GM23338 (cell line): ENCODE results near the gene B4GALT6. TPM values are rescaled to one million over a fixed set of nuclear protein-coding genes. Genes with fewer than 3 reads are reported as not detected.

ENCODE experiments used
- ATAC-seq: fragments of 200-7000 bp; cut with Tn5 transposase; 3 replicates; pipeline ENCODE4 v1.9.1; 2020
- DNase-seq: peaks from one replicate; pipeline ENCODE4 v3.0.0-alpha.2; 2015; ENCODE audit warnings: low spot score
- H2AFZ ChIP-seq: fragments of 200-600 bp; sonication (generic); 2 replicates; pipeline ENCODE4 v1.8.0; 2016; ENCODE audit warnings: antibody characterized with exemption, mild to moderate bottlenecking, moderate library complexity
- H3F3A ChIP-seq: fragments of 200-600 bp; sonication (generic); replicated peaks from 2 replicates; pipeline ENCODE4 v1.8.0; 2017; ENCODE audit warnings: antibody characterized with exemption, mixed run types, low read depth
- H3K27ac ChIP-seq: fragments of 200-600 bp; sonication (generic); 2 replicates; pipeline ENCODE4 v1.6.1; 2016; ENCODE audit warnings: low read depth
- H3K27me3 ChIP-seq: fragments of 200-600 bp; sonication (generic); 2 replicates; pipeline ENCODE4 v1.8.0; 2016; ENCODE audit warnings: mild to moderate bottlenecking, mixed run types, moderate library complexity; ENCODE audit not compliant: insufficient read depth
- H3K36me3 ChIP-seq: fragments of 200-600 bp; sonication (generic); 2 replicates; pipeline ENCODE4 v1.8.0; 2016; ENCODE audit warnings: mild to moderate bottlenecking; ENCODE audit not compliant: insufficient read depth
- H3K4me1 ChIP-seq: fragments of 200-600 bp; sonication (generic); 2 replicates; pipeline ENCODE4 v1.8.0; 2016; ENCODE audit warnings: mild to moderate bottlenecking, moderate library complexity; ENCODE audit not compliant: insufficient read depth
- H3K4me2 ChIP-seq: fragments of 200-600 bp; sonication (generic); 2 replicates; pipeline ENCODE4 v1.7.1; 2017; ENCODE audit warnings: mixed run types
- H3K4me3 ChIP-seq: fragments of 200-600 bp; sonication (generic); 2 replicates; pipeline ENCODE4 v1.6.1; 2016; ENCODE audit warnings: mixed run types
- H3K79me2 ChIP-seq: fragments of 200-600 bp; sonication (generic); replicated peaks from 2 replicates; pipeline ENCODE4 v1.8.0; 2017; ENCODE audit warnings: mild to moderate bottlenecking; ENCODE audit not compliant: insufficient read depth
- H3K9me2 ChIP-seq: fragments of 200-600 bp; sonication (generic); 2 replicates; pipeline ENCODE4 v1.8.0; 2017; ENCODE audit not compliant: insufficient read depth
- H4K20me1 ChIP-seq: fragments of 200-600 bp; sonication (generic); replicated peaks from 2 replicates; pipeline ENCODE4 v1.8.0; 2017; ENCODE audit warnings: mild to moderate bottlenecking; ENCODE audit not compliant: insufficient read depth
- H3K27ac Mint-ChIP-seq: 2 replicates; pipeline ENCODE4 v1.8.0; 2020; ENCODE audit warnings: inconsistent platforms, mild to moderate bottlenecking, moderate library complexity, mixed read lengths
- H3K27me3 Mint-ChIP-seq: 3 replicates; pipeline ENCODE4 v1.8.0; 2022; ENCODE audit warnings: low read depth, mild to moderate bottlenecking, moderate library complexity, mixed read lengths, inconsistent platforms; ENCODE audit not compliant: insufficient read depth, poor library complexity
- H3K36me3 Mint-ChIP-seq: 3 replicates; pipeline ENCODE4 v1.8.0; 2021; ENCODE audit warnings: low read depth, mild to moderate bottlenecking, inconsistent platforms, moderate library complexity, mixed read lengths
- H3K4me1 Mint-ChIP-seq: 3 replicates; pipeline ENCODE4 v1.8.0; 2020; ENCODE audit warnings: mild to moderate bottlenecking, inconsistent platforms, mixed read lengths
- H3K4me3 Mint-ChIP-seq: 3 replicates; pipeline ENCODE4 v1.8.0; 2021; ENCODE audit warnings: moderate library complexity, mild to moderate bottlenecking, inconsistent platforms, mixed read lengths
- H3K9me3 Mint-ChIP-seq: 3 replicates; pipeline ENCODE4 v1.8.0; 2020; ENCODE audit warnings: moderate library complexity, mild to moderate bottlenecking, inconsistent platforms, mixed read lengths
- ETS1 ChIP-seq: IDR thresholded peaks from 2 replicates; pipeline ENCODE4 v1.6.1; 2016; ENCODE audit warnings: antibody characterized with exemption
- JUNB ChIP-seq: IDR thresholded peaks from one replicate; pipeline ENCODE4 v1.6.1; 2016; ENCODE audit warnings: antibody characterized with exemption; ENCODE audit not compliant: unreplicated experiment
- ZNF114 ChIP-seq: fragments of 250-450 bp; sonication (Bioruptor Pico); IDR thresholded peaks from 2 replicates; pipeline ENCODE4 v1.5.0; 2020; ENCODE audit warnings: mild to moderate bottlenecking, moderate library complexity
- ZNF331 ChIP-seq: fragments of 250-450 bp; sonication (Bioruptor Pico); IDR thresholded peaks from 2 replicates; pipeline ENCODE4 v1.5.0; 2020; ENCODE audit warnings: low read depth, mild to moderate bottlenecking, moderate library complexity
- ZNF462 ChIP-seq: fragments of 250-450 bp; sonication (Bioruptor Pico); IDR thresholded peaks from 2 replicates; pipeline ENCODE4 v1.5.0; 2020; ENCODE audit warnings: mild to moderate bottlenecking, moderate library complexity
- polyA plus RNA-seq: library from polyadenylated mRNA; unstranded; fragments of >200 nt; fragmentation: Nextera tagmentation; extraction: Ambion mirVana; gene quantifications from 2 replicates; pipeline ENCODE4 v1.2.1, GENCODE V29; 2016
- total RNA-seq: library from RNA; depleted of rRNA; stranded (reverse); fragments of >200 nt; shearing (Covaris generic); gene quantifications from 2 replicates; pipeline ENCODE4 v1.2.3, GENCODE V29; 2014

B4GALT6 gene
- total and polyA plus RNA-seq, 2 experiments from 2014 or later = 14.8 to 33.8 TPM

- no peak overlapping the region for H3K27ac Mint-ChIP-seq
- peaks cover 5% of the 10 kb centered on the region; the same call in 1 of the 3 replicates for H3K4me1 Mint-ChIP-seq
- Histone ChIP-seq H3K36me3 (peaks cover 10% of the 10 kb centered on the region; the same call in 1 of the 2 replicates), H3K9me2 (no peaks in the 10 kb centered on the region), H4K20me1 (no peaks in the 10 kb centered on the region), H2AFZ (no peak overlapping the region), H3K4me3 (no peak overlapping the region), H3F3A (no peaks in the 10 kb centered on the region), H3K79me2 (no peaks in the 10 kb centered on the region), H3K4me1 (no peaks in the 10 kb centered on the region), H3K4me2 (no peak overlapping the region), H3K27ac (no peak overlapping the region), H3K27me3 (no peaks in the 10 kb centered on the region)
- no peak overlapping the region for H3K4me3 Mint-ChIP-seq
- no peak for DNase-seq
- H3K36me3 Mint-ChIP-seq = peaks cover 35% of the 10 kb centered on the region
- no peak for TF ChIP-seq ZNF114 (CRISPR knock-in tag)
- no peak for TF ChIP-seq JUNB
- TF ChIP-seq ZNF331 (CRISPR knock-in tag) = no peak
- peaks cover 3% of the 10 kb centered on the region for H3K27me3 Mint-ChIP-seq
- no peaks in the 10 kb centered on the region for H3K9me3 Mint-ChIP-seq
- no peak for ATAC-seq
These were observed 48.0 kb downstream of the B4GALT6 start for GRCh38 chr18:31636387-31636786.

DNA sequence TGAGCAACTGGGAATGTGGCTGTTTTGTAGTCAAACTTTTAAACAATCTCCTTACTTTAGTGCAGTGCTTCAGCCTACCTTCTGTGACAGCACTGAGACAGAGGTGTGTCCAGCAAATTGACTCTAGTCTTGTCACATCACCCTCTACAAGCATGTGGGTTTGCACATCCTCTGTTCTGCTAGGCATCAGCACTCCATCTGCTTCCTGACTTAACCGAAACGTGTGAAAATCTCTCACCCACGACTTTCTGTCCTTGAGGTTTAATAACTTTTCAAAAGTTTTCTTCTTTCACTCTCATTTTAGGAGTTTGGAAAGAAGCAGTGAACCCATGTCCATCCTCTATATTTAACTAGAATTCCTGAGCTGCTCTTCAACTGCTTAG lies 50.1 kb downstream of the B4GALT6 start:
- Histone ChIP-seq H3K4me2 (no peak overlapping the region), H3K4me1 (no peaks in the 10 kb centered on the region), H3K79me2 (no peaks in the 10 kb centered on the region), H3K9me2 (no peaks in the 10 kb centered on the region), H3K27me3 (no peaks in the 10 kb centered on the region), H3K36me3 (peaks cover 10% of the 10 kb centered on the region; the same call in 1 of the 2 replicates), H3F3A (no peaks in the 10 kb centered on the region), H4K20me1 (no peaks in the 10 kb centered on the region), H2AFZ (no peak overlapping the region), H3K4me3 (no peak overlapping the region), H3K27ac (no peak overlapping the region)
- Mint-ChIP-seq H3K36me3 (peaks cover 47% of the 10 kb centered on the region), H3K27ac (no peak overlapping the region), H3K4me1 (peaks cover 5% of the 10 kb centered on the region; the same call in 1 of the 3 replicates), H3K27me3 (peaks cover 3% of the 10 kb centered on the region), H3K4me3 (no peak overlapping the region), H3K9me3 (no peaks in the 10 kb centered on the region)
- TF ChIP-seq JUNB = no peak
- TF ChIP-seq ETS1 = no peak
- no peak for TF ChIP-seq ZNF462 (CRISPR knock-in tag)
- no peak for DNase-seq
- ATAC-seq = no peak
